OCI-M2 (cell line): ENCODE results near the gene TMEM168.
"Not testable (repeated sequence)": the region's sequence is repeated elsewhere in the genome, so short reads cannot be mapped to it uniquely, and the experiment has no call there.

ENCODE experiments used
- DNase-seq: peaks from one replicate; lab custom pipeline; 2025; ENCODE audit not compliant: unreplicated experiment; lab: John Stamatoyannopoulos, UW

The TMEM168 gene, protein sequence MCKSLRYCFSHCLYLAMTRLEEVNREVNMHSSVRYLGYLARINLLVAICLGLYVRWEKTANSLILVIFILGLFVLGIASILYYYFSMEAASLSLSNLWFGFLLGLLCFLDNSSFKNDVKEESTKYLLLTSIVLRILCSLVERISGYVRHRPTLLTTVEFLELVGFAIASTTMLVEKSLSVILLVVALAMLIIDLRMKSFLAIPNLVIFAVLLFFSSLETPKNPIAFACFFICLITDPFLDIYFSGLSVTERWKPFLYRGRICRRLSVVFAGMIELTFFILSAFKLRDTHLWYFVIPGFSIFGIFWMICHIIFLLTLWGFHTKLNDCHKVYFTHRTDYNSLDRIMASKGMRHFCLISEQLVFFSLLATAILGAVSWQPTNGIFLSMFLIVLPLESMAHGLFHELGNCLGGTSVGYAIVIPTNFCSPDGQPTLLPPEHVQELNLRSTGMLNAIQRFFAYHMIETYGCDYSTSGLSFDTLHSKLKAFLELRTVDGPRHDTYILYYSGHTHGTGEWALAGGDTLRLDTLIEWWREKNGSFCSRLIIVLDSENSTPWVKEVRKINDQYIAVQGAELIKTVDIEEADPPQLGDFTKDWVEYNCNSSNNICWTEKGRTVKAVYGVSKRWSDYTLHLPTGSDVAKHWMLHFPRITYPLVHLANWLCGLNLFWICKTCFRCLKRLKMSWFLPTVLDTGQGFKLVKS

DNA sequence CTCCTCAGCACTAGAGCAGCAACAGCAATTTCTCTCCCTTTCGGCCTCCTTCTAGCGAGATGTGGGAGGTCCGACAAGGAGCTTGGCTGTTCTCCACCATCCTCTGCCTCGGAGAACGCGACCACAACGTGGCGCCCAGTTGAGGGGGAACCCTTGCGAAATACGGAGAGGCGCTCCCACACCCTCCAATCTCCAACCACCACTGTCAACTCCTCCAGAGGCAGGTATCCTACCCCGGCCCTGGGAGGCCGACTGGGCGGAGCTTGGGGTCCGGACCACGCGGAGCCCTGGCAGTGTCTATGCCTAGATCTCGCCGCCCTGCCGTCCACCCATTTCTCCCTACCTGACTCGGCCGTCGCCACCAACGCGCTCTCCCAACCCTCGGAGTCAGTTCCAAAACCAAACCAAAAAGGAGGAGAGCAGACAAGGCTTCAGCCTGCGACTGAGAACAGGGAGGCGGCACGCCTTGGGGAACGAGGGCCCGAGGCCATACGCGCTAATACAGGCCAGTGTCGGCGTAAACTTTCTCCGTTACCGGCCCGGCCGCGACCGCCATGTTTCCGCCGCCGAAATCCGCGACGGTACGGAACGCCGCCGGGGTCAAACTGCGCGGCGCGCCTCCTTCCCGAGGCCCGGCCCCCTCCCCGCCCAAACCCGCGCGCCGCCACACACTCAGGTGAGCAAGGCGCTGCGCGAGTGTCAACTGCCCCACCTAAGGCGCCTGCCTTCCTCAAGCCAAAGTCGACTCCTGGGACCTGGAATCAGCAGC lies at the start of gene TMEM168:
Gene TMEM168 (minus strand): TSS at position 577 of the 769 bp plus-strand sequence. CDS start 5,568 bp downstream, outside the sequence.
- peak; percentile 87 for DNase-seq

DNA sequence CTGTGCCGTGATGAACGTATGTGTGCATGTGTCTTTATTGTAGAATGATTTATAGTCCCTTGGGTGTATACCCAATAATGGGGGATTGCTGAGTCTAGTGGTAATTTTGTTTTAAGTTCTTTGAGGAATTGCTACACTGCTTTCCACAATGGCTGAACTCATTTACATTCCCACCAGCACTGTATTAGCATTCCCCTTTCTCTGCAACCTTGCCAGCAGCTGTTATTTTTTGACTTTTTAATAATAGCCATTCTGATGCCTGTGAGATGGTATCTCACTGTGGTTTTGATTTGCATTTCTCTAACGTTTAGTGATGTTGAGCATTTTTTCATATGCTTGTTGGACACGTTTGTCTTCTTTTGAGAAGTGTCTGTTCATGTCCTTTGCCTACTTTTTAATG lies 45.7 kb upstream of the TMEM168 start:
- DNase-seq = not testable (repeated sequence)

DNA sequence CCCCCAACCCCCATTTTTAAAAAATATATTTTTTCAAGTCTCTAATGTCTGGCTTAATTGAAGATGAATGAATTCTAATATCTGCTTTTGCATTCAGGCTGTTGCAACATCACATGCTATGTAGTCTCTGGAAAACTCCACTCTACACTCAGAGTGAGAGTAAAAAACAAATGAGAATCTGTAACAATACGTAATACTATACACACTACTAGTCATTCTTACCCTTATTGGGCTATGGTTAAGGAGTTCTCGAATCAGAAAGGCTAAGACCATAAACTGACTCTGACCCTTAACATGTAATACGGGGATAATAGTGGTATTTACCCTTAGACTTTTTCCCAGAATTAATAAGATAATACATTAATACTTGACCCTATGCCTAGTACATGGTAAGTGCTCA lies 42.9 kb upstream of the TMEM168 start:
- no peak for DNase-seq

DNA sequence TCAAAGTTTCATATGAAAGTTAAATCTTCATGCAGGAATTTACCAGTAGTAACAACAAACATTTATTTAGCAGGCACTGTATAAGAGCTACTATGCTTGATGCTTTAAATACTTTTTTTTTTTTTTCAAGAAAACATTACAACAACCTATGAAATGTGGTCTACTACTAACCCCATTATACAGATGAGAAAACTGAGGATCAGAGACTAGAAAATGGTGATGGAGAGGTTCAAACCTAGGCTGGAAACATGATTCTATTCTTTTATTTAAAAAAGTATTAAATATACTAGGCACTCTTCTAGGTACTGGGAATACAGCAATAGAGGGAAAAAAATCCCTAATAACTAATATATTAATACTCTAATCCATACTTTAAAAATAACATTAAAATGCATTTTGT lies 40.6 kb upstream of the TMEM168 start:
- DNase-seq = no peak

DNA sequence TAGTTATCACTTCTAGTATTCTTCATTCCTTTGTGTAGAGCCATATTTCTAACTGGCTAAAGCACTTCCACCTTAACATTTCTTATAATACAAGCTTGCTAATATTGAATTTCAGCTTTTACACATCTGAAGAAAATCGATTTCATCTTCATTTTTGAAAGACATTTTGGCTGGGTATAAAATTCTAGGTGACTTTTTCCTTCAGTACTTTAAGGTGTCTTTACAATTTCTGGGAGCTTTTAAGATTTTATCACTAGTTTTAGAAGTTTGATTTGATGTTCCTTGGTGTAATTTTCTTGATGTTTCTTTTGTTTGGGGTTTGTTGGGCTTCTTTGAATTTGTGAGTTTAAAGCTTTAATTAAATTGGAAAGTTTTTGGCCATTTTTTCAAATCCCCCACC lies 38.5 kb upstream of the TMEM168 start:
- DNase-seq = no peak

DNA sequence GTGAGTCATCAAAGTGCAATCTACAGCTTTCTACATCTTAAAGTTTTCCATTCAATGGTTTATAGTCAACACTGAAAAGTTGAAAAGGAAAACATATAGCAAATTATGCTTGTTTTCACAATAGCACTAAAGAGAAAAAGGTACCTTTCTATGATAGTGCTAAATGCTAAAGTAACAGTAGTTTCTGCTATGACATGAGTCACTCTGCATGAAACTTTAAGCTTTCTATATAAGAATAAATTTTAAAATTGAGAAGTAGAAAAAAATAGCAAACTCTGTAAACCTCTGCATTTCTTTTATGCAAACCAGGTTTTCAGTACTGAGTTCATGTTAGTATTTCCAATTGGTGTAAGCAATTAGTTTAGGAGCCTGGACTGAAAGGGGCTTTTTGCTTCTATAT lies 31.2 kb upstream of the TMEM168 start:
- no peak for DNase-seq

DNA sequence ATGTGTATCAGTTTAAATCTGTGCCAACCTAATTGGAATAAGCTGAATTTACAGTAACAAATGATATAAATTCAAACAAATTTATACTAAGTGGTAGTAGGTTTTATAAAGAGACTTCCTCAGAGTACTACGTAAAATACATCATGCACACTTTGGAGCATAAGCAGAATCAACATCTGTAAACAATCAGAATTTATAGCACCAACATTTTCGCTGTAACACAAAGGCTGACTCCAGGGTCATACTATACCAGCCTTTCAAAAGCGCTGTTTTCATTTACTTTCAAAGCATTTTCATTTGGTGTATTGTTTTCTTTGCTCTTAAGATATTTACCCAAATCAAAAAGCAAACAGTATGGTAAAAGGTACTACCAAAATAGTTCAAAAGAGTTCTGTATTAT lies 29.3 kb upstream of the TMEM168 start:
- DNase-seq = no peak

DNA sequence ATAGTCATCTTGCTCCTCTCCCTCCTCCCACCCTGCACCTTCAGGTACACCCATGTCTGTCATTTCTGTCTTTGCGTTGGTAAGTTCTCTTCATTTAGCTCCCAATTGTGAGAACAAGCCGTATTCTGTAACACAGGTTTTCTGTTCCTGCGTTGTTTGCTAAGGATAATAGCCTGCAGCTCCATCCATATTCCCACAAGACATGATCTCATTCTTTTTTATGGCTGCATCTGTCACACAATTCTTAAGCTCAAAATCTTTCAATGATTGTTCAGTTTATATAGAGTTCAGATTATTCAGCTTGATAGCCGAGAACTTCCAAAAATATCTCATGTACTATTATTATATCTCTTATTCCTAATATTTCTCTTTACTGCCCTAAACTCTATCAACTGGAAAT lies 16.0 kb upstream of the TMEM168 start:
- DNase-seq = no peak

DNA sequence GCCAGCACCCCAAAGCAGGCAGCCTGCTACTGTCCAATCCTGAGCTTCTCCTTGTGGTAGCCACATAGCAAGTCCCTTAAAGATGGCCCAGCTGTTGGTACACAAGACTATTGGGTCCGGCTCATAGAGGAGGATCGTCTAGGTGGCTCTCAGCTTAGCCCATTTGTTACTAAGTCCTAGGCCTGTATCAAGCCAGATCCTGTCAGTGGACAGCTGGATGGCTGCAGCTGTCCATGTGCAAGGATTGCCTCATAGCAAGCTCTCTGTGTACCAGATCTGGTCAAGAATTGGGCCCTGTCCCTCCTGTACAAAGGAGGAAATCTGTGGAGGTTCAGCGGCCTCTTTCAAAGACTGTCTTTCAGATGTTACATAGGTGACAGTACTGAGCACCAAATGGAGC lies 12.2 kb upstream of the TMEM168 start:
- no peak for DNase-seq

DNA sequence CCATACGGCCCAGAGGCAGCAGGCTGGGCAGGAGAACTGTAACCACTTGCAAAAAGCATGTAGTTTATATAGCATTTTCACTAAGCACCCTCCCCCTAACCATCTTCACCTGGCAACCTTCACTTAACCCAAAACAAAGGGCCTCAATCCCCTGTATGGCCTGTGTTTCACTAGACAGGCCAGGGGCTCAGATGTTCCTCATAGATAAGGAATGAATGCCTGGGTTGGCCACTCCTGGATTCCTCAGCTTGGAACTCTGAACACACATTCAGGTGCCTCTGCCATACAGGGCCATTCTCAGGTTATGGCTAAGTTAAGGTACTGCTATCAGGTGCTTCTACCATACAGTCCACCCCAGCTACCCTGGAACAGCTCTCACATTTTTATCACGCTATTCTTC lies 10.3 kb upstream of the TMEM168 start:
- DNase-seq = no peak

DNA sequence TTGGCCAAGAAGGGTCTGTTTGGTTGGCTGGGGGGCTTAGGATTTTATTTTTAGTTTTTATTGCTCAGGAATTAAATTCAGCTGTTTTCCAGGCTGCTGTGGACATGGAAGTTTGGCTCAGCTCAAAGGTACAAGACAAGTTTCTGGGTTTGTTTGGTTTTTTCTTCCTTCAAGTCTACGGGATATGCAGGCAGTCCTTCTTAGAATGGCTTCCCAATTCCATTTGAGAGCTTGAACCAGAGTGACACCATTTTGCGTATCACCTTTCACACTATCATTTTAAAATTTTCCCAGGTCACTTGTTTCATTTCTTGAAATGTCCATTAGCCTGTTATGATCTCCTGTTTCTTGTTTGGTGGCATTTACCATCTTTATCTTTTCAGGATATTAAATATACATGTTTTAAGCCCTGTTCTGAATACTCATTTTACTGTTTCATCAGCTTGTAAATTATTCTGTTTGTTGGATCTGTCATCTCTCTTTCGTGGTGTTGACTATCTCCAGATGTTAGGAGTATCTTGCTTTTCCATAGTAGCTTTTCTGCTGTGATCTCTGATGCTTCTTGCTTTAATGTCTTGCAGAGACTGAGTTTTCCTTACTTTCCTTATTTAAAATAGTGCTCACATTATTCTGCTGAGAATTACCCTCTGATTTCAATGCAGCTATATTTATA lies 9.4 kb upstream of the TMEM168 start:
- no peak for DNase-seq

DNA sequence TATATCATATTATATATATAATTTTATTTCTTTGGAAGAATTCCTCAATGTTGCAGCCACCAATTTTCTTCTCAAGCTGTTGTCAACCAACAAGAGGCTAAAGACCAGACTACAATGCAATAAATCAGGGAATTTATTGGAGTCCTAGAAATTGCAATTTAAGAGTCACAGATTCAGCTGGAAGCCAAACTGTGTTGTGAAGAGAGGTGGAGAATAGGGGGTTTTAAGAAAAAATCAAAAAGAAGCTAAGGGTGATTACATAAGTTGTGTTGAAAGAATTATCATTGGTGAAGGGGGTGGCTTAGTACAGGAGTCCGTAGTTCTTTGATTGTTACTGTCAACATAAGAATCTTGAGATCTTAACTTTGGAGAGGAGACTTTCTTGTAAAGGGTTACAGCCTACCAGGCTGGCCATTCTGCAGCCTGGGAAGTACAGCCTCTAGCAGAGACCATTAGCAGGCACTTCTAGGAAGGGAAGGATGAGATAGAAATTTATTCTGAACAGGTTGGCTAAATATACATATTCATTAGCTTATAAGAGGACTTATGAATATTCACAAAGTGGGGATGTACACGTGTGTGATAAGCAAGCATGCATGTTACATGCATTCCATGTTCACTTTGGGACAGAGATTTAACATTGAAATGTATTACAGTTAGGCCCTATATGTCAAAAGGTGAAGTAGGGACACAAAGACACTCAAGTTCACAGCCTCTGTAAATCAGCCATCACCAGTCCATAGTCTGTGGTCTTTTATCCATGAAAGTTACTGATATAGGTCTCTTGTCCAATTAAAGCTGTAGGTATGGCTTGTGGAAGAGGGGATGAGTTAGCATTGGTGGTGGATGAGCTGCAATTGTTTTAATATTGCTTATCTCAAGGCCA lies 8.3 kb upstream of the TMEM168 start:
- no peak for DNase-seq

DNA sequence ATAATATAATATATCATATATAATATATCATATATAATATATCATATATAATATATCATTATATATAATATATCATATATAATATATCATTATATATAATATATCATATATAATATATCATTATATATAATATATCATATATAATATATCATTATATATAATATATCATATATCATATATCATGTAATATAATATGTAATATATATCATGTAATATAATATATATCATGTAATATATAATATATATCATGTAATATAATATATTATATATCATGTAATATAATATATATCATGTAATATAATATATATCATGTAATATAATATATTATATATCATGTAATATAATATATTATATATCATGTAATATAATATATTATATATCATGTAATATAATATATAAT lies 6.4 kb upstream of the TMEM168 start:
- not testable (repeated sequence) for DNase-seq

DNA sequence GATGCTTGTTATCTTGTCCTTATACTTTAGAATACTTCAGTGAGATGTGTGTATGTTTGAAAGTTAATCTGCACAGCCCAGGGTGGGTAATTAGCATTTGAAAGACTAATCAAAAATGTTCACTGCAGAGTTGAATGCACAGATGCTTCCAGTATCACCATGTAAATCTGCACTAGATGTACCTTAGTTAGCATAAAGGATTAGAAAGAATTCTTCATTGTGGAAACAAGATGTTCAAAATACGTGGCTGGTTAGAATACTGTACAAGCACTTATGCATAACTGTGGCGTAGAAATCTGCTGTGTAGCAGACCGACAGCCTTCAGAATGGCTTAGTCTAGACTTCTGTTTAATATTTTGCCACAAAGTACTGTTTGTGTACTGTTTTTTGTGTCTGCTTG lies 2.2 kb upstream of the TMEM168 start:
- DNase-seq = no peak

DNA sequence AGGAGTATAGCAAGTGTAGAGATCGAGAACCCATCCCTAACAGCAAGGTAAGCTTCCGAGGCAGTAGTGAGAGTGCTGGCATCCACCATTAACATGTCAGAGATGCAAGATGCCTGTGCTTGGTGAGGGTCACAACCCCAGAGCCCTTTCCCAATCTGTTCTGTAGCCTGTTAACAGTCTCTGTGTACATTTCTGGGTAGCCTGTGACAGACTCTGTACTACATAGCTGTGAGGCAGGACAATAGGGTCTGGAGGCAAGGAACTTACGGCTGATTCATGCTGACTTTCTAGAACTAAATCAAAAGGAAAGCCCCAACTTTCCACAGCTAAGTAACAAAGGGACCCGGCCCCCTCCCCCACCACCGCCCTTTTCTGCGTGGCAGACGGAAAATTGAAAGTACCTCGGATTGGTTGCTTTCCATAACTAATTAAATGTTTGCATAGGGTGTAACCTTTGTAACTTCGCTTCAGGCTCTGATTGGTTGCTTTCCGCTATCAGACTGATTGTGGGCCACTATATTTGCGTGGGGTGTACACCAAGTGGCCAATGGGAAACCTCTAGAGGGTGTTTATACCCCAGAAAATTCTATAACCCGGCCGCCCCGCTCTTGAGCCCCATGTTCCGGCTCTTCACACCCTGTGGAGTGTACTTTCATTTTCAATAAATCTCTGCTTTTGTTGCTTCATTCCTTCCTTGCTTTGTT lies 1.4 kb upstream of the TMEM168 start:
- no peak for DNase-seq

DNA sequence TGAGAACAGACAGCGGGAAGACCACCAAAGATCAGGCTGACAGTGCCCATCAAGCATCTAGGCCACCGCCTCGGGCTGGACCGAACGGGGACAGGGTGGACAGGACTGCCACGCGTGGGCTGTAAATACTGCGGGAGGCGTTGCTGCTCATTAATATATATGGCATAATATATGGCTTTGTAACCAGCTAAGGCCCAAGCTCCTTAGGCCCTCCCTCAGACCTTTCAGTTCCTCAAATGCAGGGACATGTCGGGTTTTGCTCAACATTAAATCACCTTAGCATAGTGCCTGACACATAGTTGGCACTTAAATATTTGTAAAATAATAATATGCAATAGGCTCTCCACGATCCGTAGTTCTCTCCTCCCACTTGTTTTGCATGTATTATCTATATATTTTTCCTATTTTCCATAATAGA lies 402 bp upstream of the TMEM168 start:
- DNase-seq = no peak

DNA sequence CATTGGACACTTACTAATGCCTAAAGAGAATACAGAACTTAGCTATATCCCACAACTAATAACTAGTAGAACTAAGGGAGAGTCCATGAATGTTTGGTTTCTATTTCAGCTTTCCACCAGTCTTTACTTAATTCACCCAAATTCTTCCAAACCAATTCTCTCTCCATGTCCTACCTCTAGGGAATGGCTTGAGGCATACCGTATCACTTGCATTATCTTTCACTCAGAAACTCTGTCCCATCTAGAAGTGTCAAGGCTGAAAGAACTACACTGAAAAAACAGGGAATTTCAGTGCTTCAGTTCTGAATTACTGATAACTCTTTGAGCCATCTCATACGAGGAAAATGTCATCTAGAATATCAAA lies 758 bp downstream of the TMEM168 start:
- DNase-seq = no peak

DNA sequence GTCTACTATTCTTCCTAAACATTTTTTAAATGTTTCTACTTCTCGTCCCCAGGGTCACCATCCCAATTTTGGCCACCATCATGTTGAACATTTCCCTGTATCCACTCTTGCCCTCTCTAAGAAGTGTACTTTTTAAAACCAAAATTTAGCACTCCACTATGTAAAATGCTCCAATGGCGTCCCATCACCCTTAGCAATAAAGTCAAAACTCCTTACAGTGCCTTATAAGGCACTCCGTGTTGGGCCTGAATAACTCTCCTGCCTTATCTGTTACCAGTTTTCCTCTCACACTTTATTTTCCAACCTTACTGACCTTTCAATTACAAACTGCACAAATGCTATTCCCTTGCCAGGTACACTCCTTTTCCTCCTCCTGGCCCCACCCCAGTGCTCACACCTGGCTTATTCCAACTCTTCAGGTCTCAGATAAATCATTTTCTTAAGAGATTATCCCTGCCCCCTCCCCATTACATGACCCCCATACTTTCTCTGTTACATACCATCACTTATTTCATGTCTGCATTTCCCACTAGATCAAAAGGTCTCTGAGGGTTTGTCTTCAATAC lies 1.3 kb downstream of the TMEM168 start:
- DNase-seq = no peak

DNA sequence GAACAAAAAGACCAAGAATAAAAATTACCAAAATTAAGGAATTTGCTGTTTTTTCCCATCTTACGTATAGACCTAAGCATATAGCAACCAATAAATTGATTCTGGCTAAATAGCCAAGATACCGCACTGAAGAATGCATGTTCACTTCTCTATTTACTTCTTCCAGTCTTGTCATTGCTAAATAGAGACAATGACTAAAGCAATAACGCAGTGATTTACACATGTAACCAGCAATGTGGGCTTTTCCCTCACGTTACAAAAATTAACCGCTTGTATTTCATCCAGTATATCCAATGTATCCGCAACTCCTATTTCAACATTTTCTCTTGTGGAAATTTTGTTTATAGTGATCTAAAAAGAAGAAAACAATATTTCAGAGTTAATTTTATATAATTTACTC lies 5.6 kb downstream of the TMEM168 start:
- no peak for DNase-seq
